CD4-positive, alpha-beta memory T cell (primary cell): Measurements from ENCODE around the gene PDE4D. TPM values are rescaled to one million over a fixed set of nuclear protein-coding genes. Genes with fewer than 3 reads are reported as not detected.

Experiments
- CTCF ChIA-PET: fragments of 350-600 bp; sonication (Branson Sonifier 250); formaldehyde crosslinking; loops from one replicate; lab custom pipeline; 2021; ENCODE audit warnings: inconsistent platforms; ENCODE audit not compliant: partially characterized antibody; lab: Charles Lee
- POLR2A ChIA-PET: fragments of 350-600 bp; sonication (Branson Sonifier 250); formaldehyde crosslinking; loops from one replicate; lab custom pipeline; 2021; ENCODE audit not compliant: partially characterized antibody; lab: Charles Lee
- DNase-seq, 5 donors: peaks; one replicate each; pipeline versions ENCODE4 v3.0.0 to v3.0.0-alpha.2; 2020 to 2022; ENCODE audit warnings: mixed read lengths in 1 of 5
- H3K27ac ChIP-seq: one replicate; pipeline ENCODE4 v1.7.0; 2013; ENCODE audit warnings: low read depth, low read length
- H3K27me3 ChIP-seq: 2 replicates; pipeline ENCODE4 v1.7.0; 2013; ENCODE audit warnings: mild to moderate bottlenecking, low read length, moderate library complexity; ENCODE audit not compliant: insufficient read depth
- H3K36me3 ChIP-seq: 2 replicates; pipeline ENCODE4 v1.7.0; 2013; ENCODE audit warnings: mild to moderate bottlenecking, low read length, moderate library complexity; ENCODE audit not compliant: insufficient read depth
- H3K4me1 ChIP-seq: 2 replicates; pipeline ENCODE4 v1.7.0; 2013; ENCODE audit warnings: mild to moderate bottlenecking, low read length, moderate library complexity; ENCODE audit not compliant: insufficient read depth
- H3K4me3 ChIP-seq, 2 donors: one replicate each; pipeline ENCODE4 v1.7.0; 2013; ENCODE audit warnings: low read length in 2 of 2, mild to moderate bottlenecking in 1 of 2
- H3K9me3 ChIP-seq, 2 donors: one replicate each; pipeline ENCODE4 v1.7.0; 2013; ENCODE audit warnings: low read length in 2 of 2, control low read depth in 1 of 2; ENCODE audit not compliant: control insufficient read depth in 1 of 2
- H3K27ac Mint-ChIP-seq, 7 donors: one replicate each; pipeline ENCODE4 v1.8.0; 2020 to 2021; ENCODE audit warnings: mixed read lengths in 7 of 7, mild to moderate bottlenecking in 6 of 7, inconsistent platforms in 3 of 7, moderate library complexity in 3 of 7
- H3K27me3 Mint-ChIP-seq, 2 donors: one replicate each; pipeline ENCODE4 v1.8.0; 2020 to 2021; ENCODE audit warnings: mixed read lengths in 2 of 2
- H3K36me3 Mint-ChIP-seq, 2 donors: one replicate each; pipeline ENCODE4 v1.8.0; 2020 to 2021; ENCODE audit warnings: mixed read lengths in 2 of 2, inconsistent platforms in 1 of 2, mild to moderate bottlenecking in 1 of 2
- H3K4me1 Mint-ChIP-seq, 4 donors: one replicate each; pipeline ENCODE4 v1.8.0; 2020 to 2021; ENCODE audit warnings: mixed read lengths in 4 of 4, mild to moderate bottlenecking in 1 of 4
- H3K4me3 Mint-ChIP-seq, 8 donors: one replicate each; pipeline ENCODE4 v1.8.0; 2020 to 2021; ENCODE audit warnings: mixed read lengths in 8 of 8, mild to moderate bottlenecking in 7 of 8, moderate library complexity in 6 of 8, inconsistent platforms in 3 of 8
- H3K9me3 Mint-ChIP-seq, 8 donors: one replicate each; pipeline ENCODE4 v1.8.0; 2020 to 2021; ENCODE audit warnings: mixed read lengths in 8 of 8, mild to moderate bottlenecking in 5 of 8, inconsistent platforms in 3 of 8, moderate library complexity in 1 of 8
- intact Hi-C: fragments of 100-400 bp; cut with micrococcal nuclease; formaldehyde crosslinking; loops from one replicate; pipeline ENCODE4 v1.15.1; 2023
- polyA plus RNA-seq, 2 donors: library from polyadenylated mRNA; unstranded; fragments of 300-500 nt; fragmentation: Illumina TruSeq; gene quantifications; one replicate each; pipeline ENCODE4 v1.2.3, GENCODE V29; 2021
- total RNA-seq, 2 experiments: library from RNA; stranded (reverse); gene quantifications; one replicate each; pipeline ENCODE4 v1.2.3, GENCODE V29; 2021

Gene PDE4D
- total and polyA plus RNA-seq, 4 experiments from 2014 or later, result 12.3 to 49.7 (median 30.3) TPM

- peaks cover 0 to 9% (median 4%) of the 10 kb centered on the region in 4 donors for H3K4me1 Mint-ChIP-seq
- no peak overlapping the region for H3K4me3 Mint-ChIP-seq
- peaks cover 19 to 22% of the 10 kb centered on the region in 2 donors for H3K27me3 Mint-ChIP-seq
- DNase-seq, result no peak
- intact Hi-C loops, result no loop called here
- Histone ChIP-seq H3K4me3 (no peak overlapping the region), H3K27me3 (no peaks in the 10 kb centered on the region), H3K4me1 (no peaks in the 10 kb centered on the region), H3K36me3 (no peaks in the 10 kb centered on the region), H3K9me3 (no peaks in the 10 kb centered on the region), H3K27ac (no peak overlapping the region)
- H3K27ac Mint-ChIP-seq, result no peak overlapping the region
- ChIA-PET POLR2A (no interaction called here), CTCF (interaction anchor here (1.2 kb wide), 1 partner anchor 39 kb away, joined by 3 read pairs; no protein-coding TSS in a partner anchor)
- H3K36me3 Mint-ChIP-seq, result no peaks in the 10 kb centered on the region
- peaks cover 0 to 2% (median 0%) of the 10 kb centered on the region in 8 donors for H3K9me3 Mint-ChIP-seq
Measured at GRCh38 chr5:59772206-59772605, 121.3 kb downstream of the PDE4D start.

- H3K27me3 ChIP-seq, result no peaks in the 10 kb centered on the region
- no peak for DNase-seq
- Mint-ChIP-seq H3K27me3 (peaks cover 25 to 26% of the 10 kb centered on the region in 2 donors), H3K27ac (peak overlapping the region in 1 of 7 donors; percentile 58), H3K4me3 (no peak overlapping the region), H3K36me3 (no peaks in the 10 kb centered on the region), H3K4me1 (peaks cover 0 to 9% (median 4%) of the 10 kb centered on the region in 4 donors), H3K9me3 (peaks cover 0 to 2% (median 0%) of the 10 kb centered on the region in 8 donors)
- no peaks in the 10 kb centered on the region for H3K4me1 ChIP-seq
- intact Hi-C loops, result no loop called here
- H3K27ac ChIP-seq, result no peak overlapping the region
- H3K4me3 ChIP-seq, result no peak overlapping the region
- H3K36me3 ChIP-seq, result no peaks in the 10 kb centered on the region
- CTCF ChIA-PET, result no interaction called here
- POLR2A ChIA-PET, result no interaction called here
- no peaks in the 10 kb centered on the region for H3K9me3 ChIP-seq
Measured at GRCh38 chr5:59770953-59771352, 122.6 kb downstream of the PDE4D start.

- intact Hi-C loops, result no loop called here
- peaks cover 25 to 34% of the 10 kb centered on the region in 2 donors for H3K27me3 Mint-ChIP-seq
- H3K4me1 ChIP-seq, result no peaks in the 10 kb centered on the region
- peaks cover 0 to 2% (median 0%) of the 10 kb centered on the region in 8 donors for H3K9me3 Mint-ChIP-seq
- no peaks in the 10 kb centered on the region for H3K36me3 ChIP-seq
- H3K4me3 ChIP-seq, result no peak overlapping the region
- H3K27ac Mint-ChIP-seq, result no peak overlapping the region
- H3K27me3 ChIP-seq, result no peaks in the 10 kb centered on the region
- H3K36me3 Mint-ChIP-seq, result no peaks in the 10 kb centered on the region
- no peak overlapping the region for H3K27ac ChIP-seq
- DNase-seq, result no peak
- H3K9me3 ChIP-seq, result no peaks in the 10 kb centered on the region
- ChIA-PET CTCF (interaction anchor here (1.0 to 1.7 kb wide), 2 partner anchors 38 to 42 kb away, joined by 4 read pairs; no protein-coding TSS in a partner anchor), POLR2A (no interaction called here)
- no peak overlapping the region for H3K4me3 Mint-ChIP-seq
- H3K4me1 Mint-ChIP-seq, result peaks cover 0 to 9% (median 4%) of the 10 kb centered on the region in 4 donors
Measured at GRCh38 chr5:59769832-59770231, 123.7 kb downstream of the PDE4D start.

GRCh38 chr5:59769041-59769360 lies 124.5 kb downstream of the PDE4D start:
- no peaks in the 10 kb centered on the region for H3K4me1 ChIP-seq
- no peak overlapping the region for H3K4me3 ChIP-seq
- ChIA-PET CTCF (interaction anchor here (1.7 kb wide), 1 partner anchor 42 kb away, joined by 4 read pairs; no protein-coding TSS in a partner anchor), POLR2A (no interaction called here)
- Mint-ChIP-seq H3K27me3 (peaks cover 26 to 34% of the 10 kb centered on the region in 2 donors), H3K4me3 (peak overlapping the region in 2 of 8 donors; percentile 8 to 13), H3K4me1 (peaks cover 0 to 9% (median 4%) of the 10 kb centered on the region in 4 donors), H3K36me3 (no peaks in the 10 kb centered on the region), H3K27ac (no peak overlapping the region), H3K9me3 (peaks cover 0 to 2% (median 0%) of the 10 kb centered on the region in 8 donors)
- DNase-seq, result no peak
- no peaks in the 10 kb centered on the region for H3K27me3 ChIP-seq
- H3K9me3 ChIP-seq, result no peaks in the 10 kb centered on the region
- no peak overlapping the region for H3K27ac ChIP-seq
- no peaks in the 10 kb centered on the region for H3K36me3 ChIP-seq
- intact Hi-C loops, result no loop called here

- Histone ChIP-seq H3K9me3 (no peaks in the 10 kb centered on the region), H3K4me1 (no peaks in the 10 kb centered on the region), H3K27ac (no peak overlapping the region), H3K36me3 (no peaks in the 10 kb centered on the region), H3K27me3 (no peaks in the 10 kb centered on the region), H3K4me3 (no peak overlapping the region)
- H3K36me3 Mint-ChIP-seq, result no peaks in the 10 kb centered on the region
- H3K4me1 Mint-ChIP-seq, result peaks cover 0 to 9% (median 4%) of the 10 kb centered on the region in 4 donors
- H3K27ac Mint-ChIP-seq, result peak overlapping the region in 1 of 7 donors; percentile 71
- POLR2A ChIA-PET, result no interaction called here
- H3K27me3 Mint-ChIP-seq, result peaks cover 27 to 34% of the 10 kb centered on the region in 2 donors
- DNase-seq, result peak in 1 of 5 donors; percentile 2
- intact Hi-C loops, result no loop called here
- peaks cover 0 to 2% (median 0%) of the 10 kb centered on the region in 8 donors for H3K9me3 Mint-ChIP-seq
- peak overlapping the region in 7 of 8 donors; percentile 18 to 75 (median 55) for H3K4me3 Mint-ChIP-seq
- CTCF ChIA-PET, result interaction anchor here (1.7 kb wide), 1 partner anchor 43 kb away, joined by 4 read pairs; no protein-coding TSS in a partner anchor
Measured at GRCh38 chr5:59768152-59769040, 125.1 kb downstream of the PDE4D start.

GRCh38 chr5:59767681-59768151 lies 125.8 kb downstream of the PDE4D start:
- Histone ChIP-seq H3K9me3 (no peaks in the 10 kb centered on the region), H3K27me3 (no peaks in the 10 kb centered on the region), H3K4me3 (no peak overlapping the region), H3K27ac (no peak overlapping the region), H3K4me1 (no peaks in the 10 kb centered on the region), H3K36me3 (no peaks in the 10 kb centered on the region)
- peaks cover 0 to 2% (median 0%) of the 10 kb centered on the region in 8 donors for H3K9me3 Mint-ChIP-seq
- intact Hi-C loops, result no loop called here
- no peaks in the 10 kb centered on the region for H3K36me3 Mint-ChIP-seq
- H3K4me1 Mint-ChIP-seq, result peaks cover 0 to 9% (median 4%) of the 10 kb centered on the region in 4 donors
- POLR2A ChIA-PET, result no interaction called here
- CTCF ChIA-PET, result no interaction called here
- peaks cover 27 to 34% of the 10 kb centered on the region in 2 donors for H3K27me3 Mint-ChIP-seq
- no peak for DNase-seq
- H3K27ac Mint-ChIP-seq, result no peak overlapping the region
- H3K4me3 Mint-ChIP-seq, result peak overlapping the region in 5 of 8 donors; percentile 18 to 75 (median 55)

GRCh38 chr5:59767211-59767605 lies 126.3 kb downstream of the PDE4D start:
- intact Hi-C loops, result no loop called here
- Mint-ChIP-seq H3K27ac (no peak overlapping the region), H3K4me3 (no peak overlapping the region), H3K36me3 (no peaks in the 10 kb centered on the region), H3K9me3 (peaks cover 0 to 2% (median 0%) of the 10 kb centered on the region in 8 donors), H3K27me3 (peaks cover 27 to 34% of the 10 kb centered on the region in 2 donors), H3K4me1 (peaks cover 0 to 9% (median 4%) of the 10 kb centered on the region in 4 donors)
- Histone ChIP-seq H3K4me1 (no peaks in the 10 kb centered on the region), H3K27ac (no peak overlapping the region), H3K4me3 (no peak overlapping the region), H3K36me3 (no peaks in the 10 kb centered on the region), H3K9me3 (no peaks in the 10 kb centered on the region), H3K27me3 (no peaks in the 10 kb centered on the region)
- POLR2A ChIA-PET, result interaction anchor here (0.7 kb wide), 1 partner anchor 490 kb away, joined by 3 read pairs; no protein-coding TSS in a partner anchor
- no peak for DNase-seq
- CTCF ChIA-PET, result no interaction called here
